ENCODE measurements around the gene TMEM185B. TPM values are rescaled to one million over a fixed set of nuclear protein-coding genes. Genes with fewer than 3 reads are reported as not detected.
A peak's percentile ranks its signal among the peaks of the same experiment; 100 is the strongest.

TMEM185B gene
- total RNA-seq, 4 donors from 2014 or later, result 21.0 to 33.3 (median 25.4) TPM

- WGBS, 2 donors, result 41 to 55% methylated on average over 15 of the region's 15 CpGs
- DNase-seq (ENCODE audit: low spot score in 2 of 2), result peak; percentile 26 to 88
- intact Hi-C loops (cut with DNase I; ENCODE audit: low total_unique reads), result loop anchor here (5.0 kb wide), 1 partner anchor 480 kb away; no protein-coding TSS in a partner anchor
- TF ChIP-seq CTCF (IDR thresholded peaks at IDR 0.05), result no peak
- no peak for TF ChIP-seq POLR2A (IDR thresholded peaks at IDR 0.05)
- H3K4me3 ChIP-seq (ENCODE audit: low read depth, poor library complexity, severe bottlenecking), result no peak overlapping the region
Observed at GRCh38 chr2:120177001-120177621, 46.1 kb downstream of the TMEM185B start.

GRCh38 chr2:120176526-120176925, 46.7 kb downstream of the TMEM185B start:
- intact Hi-C loops (cut with DNase I; ENCODE audit: low total_unique reads), result loop anchor here (5.0 kb wide), 1 partner anchor 479 kb away; no protein-coding TSS in a partner anchor
- TF ChIP-seq CTCF (IDR thresholded peaks at IDR 0.05), result no peak
- TF ChIP-seq POLR2A (IDR thresholded peaks at IDR 0.05), result no peak
- DNase-seq (ENCODE audit: low spot score in 2 of 2), result no peak
- WGBS, 2 donors, result 47% methylated on average over 3 of the region's 3 CpGs
- no peak overlapping the region for H3K4me3 ChIP-seq (ENCODE audit: low read depth, poor library complexity, severe bottlenecking)

GRCh38 chr2:120174963-120175581, 48.1 kb downstream of the TMEM185B start:
- no peak overlapping the region for H3K4me3 ChIP-seq (ENCODE audit: low read depth, poor library complexity, severe bottlenecking)
- intact Hi-C loops (cut with DNase I; ENCODE audit: low total_unique reads), result loop anchor here (5.0 kb wide), 1 partner anchor 478 kb away; no protein-coding TSS in a partner anchor
- 20 to 21% methylated on average over 6 of the region's 6 CpGs for WGBS, 2 donors
- no peak for TF ChIP-seq POLR2A (IDR thresholded peaks at IDR 0.05)
- peak in 1 of 3 donors; percentile 31 for TF ChIP-seq CTCF (IDR thresholded peaks at IDR 0.05)
- DNase-seq (ENCODE audit: low spot score in 2 of 2), result peak in 1 of 2 donors; percentile 35

Other genes starting within 250 kb of the TMEM185B start
- 10 to 100 TPM; 12.4 to 25.4 (median 23.0) TPM for gene EPB41L5, start 210.3 kb downstream of the TMEM185B start, total RNA-seq
- gene RALB, start 29.5 kb upstream of the TMEM185B start, total RNA-seq, result 10 to 100 TPM; 22.4 to 42.8 (median 34.9) TPM
- 10 to 100 TPM in 3 of 4 donors, 1 to 10 TPM in 1; 9.4 to 47.9 (median 25.0) TPM for gene INHBB, start 122.7 kb upstream of the TMEM185B start, total RNA-seq

All from lower leg skin (tissue), 4 donors.